PC-3 (cell line): Measurements from ENCODE around the gene GLDC. TPM values are rescaled to one million over a fixed set of nuclear protein-coding genes. Genes with fewer than 3 reads are reported as not detected.

Experiments used
- ATAC-seq: fragments of 200-7000 bp; cut with Tn5 transposase; 2 replicates; pipeline ENCODE4 v1.9.1; 2020; ENCODE audit warnings: mild to moderate bottlenecking, moderate library complexity
- BruUV-seq: library from RNA; stranded (reverse); fragments of 400-500 nt; replicated peaks from 2 replicates; lab custom pipeline; 2021; lab: Mats Ljungman, UMichigan
- CTCF ChIA-PET: fragments of 300-600 bp; sonication (Branson Sonifier 250); formaldehyde crosslinking; loops from one replicate; lab custom pipeline; 2022; ENCODE audit warnings: antibody characterized with exemption; lab: Charles Lee
- POLR2A ChIA-PET: fragments of 300-600 bp; sonication (Branson Sonifier 250); formaldehyde crosslinking; loops from one replicate; lab custom pipeline; 2022; ENCODE audit warnings: antibody characterized with exemption; ENCODE audit not compliant: unreplicated experiment; lab: Charles Lee
- DNase-seq: peaks from one replicate; pipeline ENCODE4 v3.0.0-alpha.2; 2015
- H2AFZ ChIP-seq: fragments of 300-600 bp; sonication (generic); 2 replicates; pipeline ENCODE4 v1.6.0; 2016; ENCODE audit warnings: antibody characterized with exemption, low read length
- H3F3A ChIP-seq: fragments of 300-600 bp; sonication (generic); one replicate; pipeline ENCODE4 v1.6.0; 2017; ENCODE audit warnings: antibody characterized with exemption, low read length, control low read depth, mild to moderate bottlenecking; ENCODE audit not compliant: unreplicated experiment
- H3K27ac ChIP-seq: fragments of 300-600 bp; sonication (generic); 2 replicates; pipeline ENCODE4 v1.5.1; 2016; ENCODE audit warnings: mild to moderate bottlenecking, low read length
- H3K27me3 ChIP-seq: fragments of 300-600 bp; sonication (generic); 2 replicates; pipeline ENCODE4 v1.6.1; 2016; ENCODE audit warnings: low read length, mixed read lengths
- H3K36me3 ChIP-seq: fragments of 300-600 bp; sonication (generic); 2 replicates; pipeline ENCODE4 v1.6.1; 2016; ENCODE audit warnings: low read depth, mixed run types, low read length, mixed read lengths
- H3K4me1 ChIP-seq: fragments of 300-600 bp; sonication (generic); 2 replicates; pipeline ENCODE4 v1.5.1; 2016; ENCODE audit warnings: low read length; ENCODE audit not compliant: insufficient read depth
- H3K4me2 ChIP-seq: fragments of 300-600 bp; sonication (generic); 2 replicates; pipeline ENCODE4 v1.6.0; 2016; ENCODE audit warnings: low read length
- H3K4me3 ChIP-seq: fragments of 300-600 bp; sonication (generic); 2 replicates; pipeline ENCODE4 v1.5.1; 2016; ENCODE audit warnings: mild to moderate bottlenecking, low read length, mixed read lengths
- H3K79me2 ChIP-seq: fragments of 300-600 bp; sonication (generic); 2 replicates; pipeline ENCODE4 v1.6.1; 2017; ENCODE audit warnings: low read length, mixed read lengths
- H3K9ac ChIP-seq: fragments of 300-600 bp; sonication (generic); 2 replicates; pipeline ENCODE4 v1.6.0; 2016; ENCODE audit warnings: mild to moderate bottlenecking, low read length
- H3K9me2 ChIP-seq: fragments of 300-600 bp; sonication (generic); replicated peaks from 2 replicates; pipeline ENCODE4 v1.6.1; 2016; ENCODE audit warnings: mixed run types, low read length, mixed read lengths
- H3K9me3 ChIP-seq: fragments of 300-600 bp; sonication (generic); 2 replicates; pipeline ENCODE4 v1.6.1; 2016; ENCODE audit warnings: low read length, mixed read lengths
- H4K20me1 ChIP-seq: fragments of 300-600 bp; sonication (generic); 2 replicates; pipeline ENCODE4 v1.6.1; 2016; ENCODE audit warnings: low read length, mixed read lengths
- EZH2 ChIP-seq: fragments of 300-600 bp; sonication (generic); IDR thresholded peaks from one replicate; pipeline ENCODE4 v1.6.1; 2017; ENCODE audit warnings: antibody characterized with exemption, mild to moderate bottlenecking, low read length; ENCODE audit not compliant: unreplicated experiment
- EZH2phosphoT487 ChIP-seq: fragments of 300-600 bp; sonication (generic); IDR thresholded peaks from 2 replicates; pipeline ENCODE4 v1.6.1; 2018; ENCODE audit warnings: mild to moderate bottlenecking, antibody characterized with exemption, low read length, borderline replicate concordance
- intact Hi-C: fragments of 100-400 bp; cut with micrococcal nuclease; formaldehyde crosslinking; loops from 2 replicates; pipeline ENCODE4 v1.9.0; 2023
- total RNA-seq: library from RNA; depleted of rRNA; stranded (reverse); fragments of >200 nt; gene quantifications from 2 replicates; pipeline ENCODE4 v1.2.3, GENCODE V29; 2014
- TF ChIP-seq, protein P1 (sequence below): fragments of 300-600 bp; sonication (generic); conservative IDR thresholded peaks from 2 replicates; pipeline ENCODE4 v1.5.1; 2017; ENCODE audit warnings: antibody characterized with exemption, low read depth, mild to moderate bottlenecking, low read length

Gene GLDC
- total RNA-seq, 1 experiment from 2014 or later = 8.1 TPM

DNA sequence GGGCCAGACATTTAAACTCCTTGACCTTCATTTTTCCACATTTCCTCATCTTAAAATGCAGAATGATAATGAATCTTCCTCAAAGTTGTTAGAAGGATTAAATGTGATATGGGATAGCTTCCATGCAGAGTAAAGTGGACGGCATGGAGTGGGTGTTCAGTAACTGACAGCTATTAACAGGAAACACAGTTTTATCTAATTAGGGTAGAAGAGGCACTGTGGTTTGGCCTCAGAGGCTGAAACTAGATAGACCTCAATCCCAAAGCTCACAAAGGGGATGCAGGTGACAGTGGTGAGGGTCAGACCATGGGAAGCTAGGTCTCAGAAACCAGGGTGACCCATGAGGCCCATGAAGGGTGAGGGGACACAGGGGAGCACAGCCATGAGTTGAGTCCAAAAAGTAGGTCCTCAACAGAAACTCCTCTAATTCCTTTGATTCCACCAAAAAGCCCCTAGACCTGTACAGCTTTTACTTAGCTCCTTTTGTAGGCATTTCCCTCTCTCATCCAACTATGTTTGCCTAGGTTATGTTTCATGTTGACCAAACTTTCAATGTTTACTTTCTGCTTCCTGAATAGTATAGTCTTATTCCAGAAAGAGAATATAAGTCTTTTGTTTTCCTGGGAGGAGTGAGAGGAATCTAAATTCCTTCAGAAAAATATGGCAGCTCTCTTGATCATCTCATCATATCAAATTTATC is 27.9 kb upstream of the GLDC start:
- H2AFZ ChIP-seq = no peak overlapping the region
- intact Hi-C loops = no loop called here
- no peaks in the 10 kb centered on the region for H4K20me1 ChIP-seq
- POLR2A ChIA-PET = no interaction called here
- CTCF ChIA-PET = no interaction called here
- TF ChIP-seq EZH2phosphoT487 = no peak
- TF ChIP-seq, protein P1, sequence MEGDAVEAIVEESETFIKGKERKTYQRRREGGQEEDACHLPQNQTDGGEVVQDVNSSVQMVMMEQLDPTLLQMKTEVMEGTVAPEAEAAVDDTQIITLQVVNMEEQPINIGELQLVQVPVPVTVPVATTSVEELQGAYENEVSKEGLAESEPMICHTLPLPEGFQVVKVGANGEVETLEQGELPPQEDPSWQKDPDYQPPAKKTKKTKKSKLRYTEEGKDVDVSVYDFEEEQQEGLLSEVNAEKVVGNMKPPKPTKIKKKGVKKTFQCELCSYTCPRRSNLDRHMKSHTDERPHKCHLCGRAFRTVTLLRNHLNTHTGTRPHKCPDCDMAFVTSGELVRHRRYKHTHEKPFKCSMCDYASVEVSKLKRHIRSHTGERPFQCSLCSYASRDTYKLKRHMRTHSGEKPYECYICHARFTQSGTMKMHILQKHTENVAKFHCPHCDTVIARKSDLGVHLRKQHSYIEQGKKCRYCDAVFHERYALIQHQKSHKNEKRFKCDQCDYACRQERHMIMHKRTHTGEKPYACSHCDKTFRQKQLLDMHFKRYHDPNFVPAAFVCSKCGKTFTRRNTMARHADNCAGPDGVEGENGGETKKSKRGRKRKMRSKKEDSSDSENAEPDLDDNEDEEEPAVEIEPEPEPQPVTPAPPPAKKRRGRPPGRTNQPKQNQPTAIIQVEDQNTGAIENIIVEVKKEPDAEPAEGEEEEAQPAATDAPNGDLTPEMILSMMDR = no peak
- TF ChIP-seq EZH2 = no peak
- H3K27me3 ChIP-seq = no peaks in the 10 kb centered on the region
- H3K4me2 ChIP-seq = 0 out of 2 replicates have a peak overlapping the region, but pooled peaks have one; percentile 21
- no peak overlapping the region for H3K27ac ChIP-seq
- no peak overlapping the region for H3K9ac ChIP-seq
- no peaks in the 10 kb centered on the region for H3K9me2 ChIP-seq
- no peaks in the 10 kb centered on the region for H3K79me2 ChIP-seq
- ATAC-seq (peak; percentile 87), DNase-seq (peak; percentile 23)
- H3F3A ChIP-seq = no peaks in the 10 kb centered on the region
- H3K9me3 ChIP-seq = no peaks in the 10 kb centered on the region
- H3K36me3 ChIP-seq = no peaks in the 10 kb centered on the region
- BruUV-seq = no TSS peak
- no peak overlapping the region for H3K4me3 ChIP-seq
- peaks cover 8% of the 10 kb centered on the region for H3K4me1 ChIP-seq

DNA sequence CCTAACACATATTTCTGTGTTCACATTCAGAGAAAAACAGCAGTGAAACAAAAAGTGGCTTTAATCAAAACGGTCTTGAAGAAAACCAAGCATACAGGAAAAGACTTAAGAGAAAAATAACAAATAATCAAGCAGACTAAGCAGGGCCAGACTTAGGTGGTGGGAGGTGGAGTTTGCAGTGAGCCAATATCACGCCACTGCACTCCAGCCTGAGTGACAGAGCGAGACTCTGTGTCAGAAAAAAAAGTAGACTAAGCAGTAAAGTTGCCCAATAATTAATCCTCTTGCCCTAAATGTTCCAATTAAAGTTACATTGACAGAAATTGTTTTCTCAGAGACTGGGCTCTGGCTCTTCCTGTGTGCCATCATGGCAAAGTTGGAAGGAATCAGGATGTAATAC is 26.6 kb upstream of the GLDC start:
- H3K4me3 ChIP-seq = no peak overlapping the region
- no peak overlapping the region for H2AFZ ChIP-seq
- no peaks in the 10 kb centered on the region for H3K9me3 ChIP-seq
- peaks cover 8% of the 10 kb centered on the region for H3K4me1 ChIP-seq
- H4K20me1 ChIP-seq = no peaks in the 10 kb centered on the region
- H3K4me2 ChIP-seq = no peak overlapping the region
- no peak overlapping the region for H3K27ac ChIP-seq
- POLR2A ChIA-PET = interaction anchor here (0.7 kb wide), 1 partner anchor 87 kb away, joined by 6 read pairs; no protein-coding TSS in a partner anchor
- DNase-seq (no peak), ATAC-seq (no peak)
- no peak overlapping the region for H3K9ac ChIP-seq
- TF ChIP-seq EZH2 = no peak
- TF ChIP-seq, protein P1 = no peak
- TF ChIP-seq EZH2phosphoT487 = no peak
- no peaks in the 10 kb centered on the region for H3K9me2 ChIP-seq
- CTCF ChIA-PET = no interaction called here
- no peaks in the 10 kb centered on the region for H3K36me3 ChIP-seq
- no TSS peak for BruUV-seq
- no peaks in the 10 kb centered on the region for H3F3A ChIP-seq
- H3K79me2 ChIP-seq = no peaks in the 10 kb centered on the region
- intact Hi-C loops = no loop called here
- H3K27me3 ChIP-seq = no peaks in the 10 kb centered on the region

DNA sequence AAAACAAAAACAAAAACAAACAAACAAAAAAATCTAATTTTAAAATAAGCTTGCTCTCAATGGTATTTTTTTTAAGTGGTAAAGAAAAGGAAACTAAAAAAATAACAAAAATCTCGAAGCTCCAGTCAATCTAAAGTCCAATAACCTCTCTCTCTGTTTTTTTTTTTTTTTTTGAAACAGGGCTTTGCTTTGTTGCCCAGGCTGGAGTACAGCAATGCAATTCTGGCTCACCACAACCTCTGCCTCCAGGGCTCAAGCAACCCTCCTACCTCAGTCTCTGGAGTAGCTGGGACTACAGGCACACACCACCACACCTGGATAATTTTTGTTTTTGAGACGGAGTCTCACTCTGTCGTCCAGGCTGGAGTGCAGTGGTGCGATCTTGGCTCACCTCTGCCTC is 25.9 kb upstream of the GLDC start:
- no peak overlapping the region for H2AFZ ChIP-seq
- no peak overlapping the region for H3K27ac ChIP-seq
- H3K79me2 ChIP-seq = no peaks in the 10 kb centered on the region
- no TSS peak for BruUV-seq
- no peaks in the 10 kb centered on the region for H3K27me3 ChIP-seq
- no peaks in the 10 kb centered on the region for H3K36me3 ChIP-seq
- H3F3A ChIP-seq = no peaks in the 10 kb centered on the region
- H3K4me2 ChIP-seq = no peak overlapping the region
- DNase-seq = no peak
- ChIA-PET POLR2A (interaction anchor here (0.7 kb wide), 1 partner anchor 50 kb away, joined by 9 read pairs; no protein-coding TSS in a partner anchor), CTCF (no interaction called here)
- TF ChIP-seq, protein P1 = no peak
- no peak for TF ChIP-seq EZH2
- TF ChIP-seq EZH2phosphoT487 = no peak
- H4K20me1 ChIP-seq = no peaks in the 10 kb centered on the region
- no peaks in the 10 kb centered on the region for H3K9me2 ChIP-seq
- no peak for ATAC-seq
- intact Hi-C loops = no loop called here
- H3K9me3 ChIP-seq = no peaks in the 10 kb centered on the region
- no peak overlapping the region for H3K4me3 ChIP-seq
- peaks cover 8% of the 10 kb centered on the region for H3K4me1 ChIP-seq
- H3K9ac ChIP-seq = no peak overlapping the region
